OCI-LY1 (cell line): ENCODE results near the gene CENPX.

Source experiments
- H2AFZ ChIP-seq: fragments of 200-600 bp; sonication (generic), shearing (Covaris generic); 2 replicates; pipeline ENCODE4 v1.6.0; 2014; ENCODE audit warnings: antibody characterized with exemption, mild to moderate bottlenecking, low read length
- H3F3A ChIP-seq: fragments of 200-600 bp; sonication (generic), shearing (Covaris generic); 2 replicates; pipeline ENCODE4 v1.6.0; 2014; ENCODE audit warnings: mild to moderate bottlenecking, antibody characterized with exemption, low read length, moderate library complexity; ENCODE audit not compliant: insufficient read depth
- H3K27ac ChIP-seq: fragments of 200-600 bp; sonication (generic); 2 replicates; pipeline ENCODE4 v1.5.1; 2014; ENCODE audit warnings: low read length, mixed run types, mild to moderate bottlenecking, low read depth; ENCODE audit not compliant: poor library complexity, severe bottlenecking
- H3K27me3 ChIP-seq: fragments of 200-600 bp; sonication (generic); 2 replicates; pipeline ENCODE4 v1.6.0; 2014; ENCODE audit warnings: antibody characterized with exemption, mild to moderate bottlenecking, low read length, moderate library complexity; ENCODE audit not compliant: insufficient read depth
- H3K36me3 ChIP-seq: fragments of 200-600 bp; sonication (generic); 2 replicates; pipeline ENCODE4 v1.6.1; 2014; ENCODE audit warnings: mild to moderate bottlenecking, antibody characterized with exemption, low read length, moderate library complexity, mixed read lengths; ENCODE audit not compliant: insufficient read depth
- H3K4me1 ChIP-seq: fragments of 200-600 bp; sonication (generic); 2 replicates; pipeline ENCODE4 v1.5.1; 2014; ENCODE audit warnings: mild to moderate bottlenecking, low read length, moderate library complexity; ENCODE audit not compliant: insufficient read depth, severe bottlenecking
- H3K4me2 ChIP-seq: fragments of 200-600 bp; sonication (generic), shearing (Covaris generic); 2 replicates; pipeline ENCODE4 v1.6.1; 2014; ENCODE audit warnings: low read length
- H3K4me3 ChIP-seq: fragments of 200-600 bp; sonication (generic); 2 replicates; pipeline ENCODE4 v1.5.1; 2014; ENCODE audit warnings: low read length, low read depth, mild to moderate bottlenecking, mixed read lengths; ENCODE audit not compliant: poor library complexity, severe bottlenecking
- H3K79me2 ChIP-seq: fragments of 200-600 bp; shearing (Covaris generic); 2 replicates; pipeline ENCODE4 v1.6.1; 2016; ENCODE audit warnings: mixed run types, low read length, mixed read lengths; ENCODE audit not compliant: insufficient read depth
- H3K9ac ChIP-seq: fragments of 200-600 bp; sonication (generic), shearing (Covaris generic); 2 replicates; pipeline ENCODE4 v1.6.1; 2014; ENCODE audit warnings: mild to moderate bottlenecking, low read length, mixed read lengths
- H3K9me2 ChIP-seq: fragments of 200-600 bp; sonication (generic), shearing (Covaris generic); 2 replicates; pipeline ENCODE4 v1.6.1; 2014; ENCODE audit warnings: low read depth, mild to moderate bottlenecking, low read length, mixed read lengths
- H3K9me3 ChIP-seq: fragments of 200-600 bp; shearing (Covaris generic); 2 replicates; pipeline ENCODE4 v1.6.1; 2014; ENCODE audit warnings: low read length, mixed read lengths
- H4K20me1 ChIP-seq: fragments of 200-600 bp; sonication (generic), shearing (Covaris generic); 2 replicates; pipeline ENCODE4 v1.6.0; 2016; ENCODE audit warnings: mild to moderate bottlenecking, low read length; ENCODE audit not compliant: insufficient read depth
- EZH2 ChIP-seq: fragments of 200-600 bp; sonication (generic), shearing (Covaris generic); IDR thresholded peaks from 2 replicates; pipeline ENCODE4 v1.8.0; 2017; ENCODE audit warnings: borderline replicate concordance, mixed run types, mild to moderate bottlenecking, antibody characterized with exemption, low read length, moderate library complexity, mixed read lengths
- TF ChIP-seq, protein P1 (sequence below): fragments of 200-600 bp; sonication (generic), shearing (Covaris generic); IDR thresholded peaks from 2 replicates; pipeline ENCODE4 v1.5.1; 2017; ENCODE audit warnings: mild to moderate bottlenecking, antibody characterized with exemption, low read length, moderate library complexity, mixed read lengths

CENPX gene

GRCh38 chr17:82065193-82065637, 42.5 kb upstream of the CENPX start:
- H3K27ac ChIP-seq = peak overlapping the region; percentile 29
- no peaks in the 10 kb centered on the region for H4K20me1 ChIP-seq
- no peak overlapping the region for H2AFZ ChIP-seq
- no peaks in the 10 kb centered on the region for H3K79me2 ChIP-seq
- H3F3A ChIP-seq = no peaks in the 10 kb centered on the region
- peaks cover 25% of the 10 kb centered on the region for H3K4me1 ChIP-seq
- peak overlapping the region; percentile 76 for H3K9ac ChIP-seq
- TF ChIP-seq EZH2 = no peak
- TF ChIP-seq, protein P1, sequence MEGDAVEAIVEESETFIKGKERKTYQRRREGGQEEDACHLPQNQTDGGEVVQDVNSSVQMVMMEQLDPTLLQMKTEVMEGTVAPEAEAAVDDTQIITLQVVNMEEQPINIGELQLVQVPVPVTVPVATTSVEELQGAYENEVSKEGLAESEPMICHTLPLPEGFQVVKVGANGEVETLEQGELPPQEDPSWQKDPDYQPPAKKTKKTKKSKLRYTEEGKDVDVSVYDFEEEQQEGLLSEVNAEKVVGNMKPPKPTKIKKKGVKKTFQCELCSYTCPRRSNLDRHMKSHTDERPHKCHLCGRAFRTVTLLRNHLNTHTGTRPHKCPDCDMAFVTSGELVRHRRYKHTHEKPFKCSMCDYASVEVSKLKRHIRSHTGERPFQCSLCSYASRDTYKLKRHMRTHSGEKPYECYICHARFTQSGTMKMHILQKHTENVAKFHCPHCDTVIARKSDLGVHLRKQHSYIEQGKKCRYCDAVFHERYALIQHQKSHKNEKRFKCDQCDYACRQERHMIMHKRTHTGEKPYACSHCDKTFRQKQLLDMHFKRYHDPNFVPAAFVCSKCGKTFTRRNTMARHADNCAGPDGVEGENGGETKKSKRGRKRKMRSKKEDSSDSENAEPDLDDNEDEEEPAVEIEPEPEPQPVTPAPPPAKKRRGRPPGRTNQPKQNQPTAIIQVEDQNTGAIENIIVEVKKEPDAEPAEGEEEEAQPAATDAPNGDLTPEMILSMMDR = no peak
- peak overlapping the region; percentile 79 for H3K4me3 ChIP-seq
- peaks cover 37% of the 10 kb centered on the region; the same call in 1 of the 2 replicates for H3K36me3 ChIP-seq
- H3K4me2 ChIP-seq = peak overlapping the region; percentile 90
- H3K9me3 ChIP-seq = no peaks in the 10 kb centered on the region
- H3K9me2 ChIP-seq = no peaks in the 10 kb centered on the region
- H3K27me3 ChIP-seq = no peaks in the 10 kb centered on the region

DNA sequence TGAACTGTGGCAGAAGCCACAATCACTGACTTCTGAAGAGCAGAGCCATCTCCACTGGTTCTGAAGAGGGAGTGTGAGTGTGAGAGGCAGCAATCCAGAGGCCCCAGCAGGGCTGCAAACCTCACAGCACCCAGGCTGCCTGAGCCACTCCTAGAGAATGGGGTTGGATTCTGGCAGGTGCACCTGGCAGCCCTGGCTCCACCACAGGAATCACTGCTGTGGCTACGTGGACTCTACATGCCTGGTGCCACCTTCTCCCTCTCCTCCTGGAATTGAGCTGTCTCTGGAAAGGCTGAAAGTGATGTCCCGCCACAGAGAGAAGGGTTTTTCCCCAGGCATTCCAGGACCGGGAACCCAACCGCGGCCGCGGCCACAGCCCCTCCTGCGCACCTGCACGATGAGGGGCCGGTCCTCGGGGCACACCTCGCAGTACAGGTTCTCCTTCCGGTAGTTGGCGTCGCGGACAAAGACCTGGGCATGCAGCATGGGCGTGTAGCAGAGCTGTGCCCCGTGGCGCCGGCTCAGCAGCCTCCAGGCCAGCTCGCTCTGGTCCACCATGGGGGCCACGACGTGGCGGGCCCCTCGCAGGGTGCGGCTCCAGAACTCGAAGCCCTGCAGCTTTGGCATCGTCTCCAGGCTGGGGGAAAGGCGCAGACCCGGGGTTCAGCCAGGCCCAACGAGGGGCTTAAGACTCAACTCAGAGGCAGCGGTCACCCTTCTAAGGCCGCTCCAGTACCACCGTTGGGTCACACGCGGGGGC, 41.9 kb upstream of the CENPX start:
- Histone ChIP-seq H3F3A (no peaks in the 10 kb centered on the region), H3K4me2 (peak overlapping the region; percentile 90), H3K27ac (peak overlapping the region; percentile 29), H3K36me3 (peaks cover 43% of the 10 kb centered on the region), H4K20me1 (no peaks in the 10 kb centered on the region), H3K4me3 (peak overlapping the region; percentile 79), H3K9me2 (no peaks in the 10 kb centered on the region), H3K27me3 (no peaks in the 10 kb centered on the region), H2AFZ (no peak overlapping the region), H3K79me2 (no peaks in the 10 kb centered on the region), H3K4me1 (peaks cover 25% of the 10 kb centered on the region), H3K9ac (peak overlapping the region; percentile 76), H3K9me3 (no peaks in the 10 kb centered on the region)
- no peak for TF ChIP-seq EZH2
- TF ChIP-seq, protein P1 = no peak

GRCh38 chr17:82063424-82064415, 41.0 kb upstream of the CENPX start:
- Histone ChIP-seq H3K4me1 (peaks cover 25% of the 10 kb centered on the region), H3K4me3 (peak overlapping the region; percentile 79), H4K20me1 (no peaks in the 10 kb centered on the region), H3K27me3 (no peaks in the 10 kb centered on the region), H3K9me3 (no peaks in the 10 kb centered on the region), H3K36me3 (peaks cover 52% of the 10 kb centered on the region), H3F3A (no peaks in the 10 kb centered on the region), H3K79me2 (no peaks in the 10 kb centered on the region), H3K27ac (no peak overlapping the region), H3K9me2 (no peaks in the 10 kb centered on the region), H2AFZ (no peak overlapping the region), H3K9ac (peak overlapping the region; percentile 76; the same call in 1 of the 2 replicates), H3K4me2 (peak overlapping the region; percentile 90)
- no peak for TF ChIP-seq EZH2
- TF ChIP-seq, protein P1 = no peak
